Fibroblast of lung (primary cell): Measurements from ENCODE around the gene UAP1L1.

ENCODE experiments used
- EZH2 ChIP-seq: IDR thresholded peaks from 2 replicates; pipeline ENCODE4 v1.5.1; 2012; ENCODE audit warnings: low read length, control low read depth, mild to moderate bottlenecking; ENCODE audit errors: missing control alignments
- TF ChIP-seq, protein P1 (sequence below), 2 donors: IDR thresholded peaks in 1 of 2; conservative IDR thresholded peaks in 1 of 2; 1 replicate in 1 of 2; 2 replicates in 1 of 2; pipeline ENCODE4 v1.5.1; 2011 to 2012; ENCODE audit warnings: low read length in 2 of 2, control low read depth in 1 of 2, inconsistent platforms in 1 of 2, low read depth in 1 of 2, mild to moderate bottlenecking in 1 of 2

DNA sequence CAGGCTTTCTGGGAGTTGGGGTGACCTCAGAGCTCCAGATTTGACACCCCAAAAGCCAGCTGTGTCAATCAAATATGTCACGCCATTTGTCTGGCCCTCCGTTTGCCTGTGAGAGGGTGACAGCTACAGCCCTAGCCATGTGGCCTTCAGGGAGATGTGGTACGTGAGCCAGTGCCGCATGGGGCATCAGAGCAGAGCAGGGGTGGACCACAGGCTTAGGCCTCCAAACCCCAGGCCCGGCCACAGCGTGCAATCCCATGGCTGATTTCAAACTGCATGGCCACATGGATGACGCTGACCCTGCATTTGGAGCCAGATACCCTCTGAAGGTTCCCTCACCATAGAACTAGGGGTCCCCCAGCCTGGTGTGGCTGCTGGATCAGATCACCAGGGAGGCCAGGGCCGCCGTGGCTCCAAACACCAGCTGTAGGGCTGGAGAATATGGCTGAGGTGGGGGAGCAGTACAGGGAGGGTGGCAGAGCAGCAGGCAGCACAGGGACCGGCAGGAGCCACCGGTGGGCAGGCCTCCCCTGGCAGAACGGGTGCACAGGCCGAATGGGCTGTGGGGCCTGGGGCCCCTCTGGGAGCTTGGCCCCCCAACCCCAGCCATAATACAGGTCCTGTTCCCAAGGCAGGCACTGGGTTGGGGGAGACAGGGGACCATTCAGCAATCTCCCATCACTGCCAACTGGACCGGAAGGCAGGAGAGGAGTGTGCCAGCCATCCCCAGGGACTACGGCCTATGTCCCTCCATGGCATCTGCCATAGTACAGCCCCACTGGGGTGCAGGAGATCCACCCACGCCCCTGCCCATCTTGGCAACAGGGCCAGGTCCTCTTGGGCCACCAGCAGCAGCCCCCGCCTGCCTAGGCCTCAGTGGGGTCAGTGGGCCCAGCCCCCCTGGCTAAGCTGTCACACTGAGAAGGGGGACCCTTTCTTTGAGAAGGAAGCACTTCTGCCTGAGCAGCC lies 8.5 kb upstream of the UAP1L1 start:
- TF ChIP-seq, protein P1, sequence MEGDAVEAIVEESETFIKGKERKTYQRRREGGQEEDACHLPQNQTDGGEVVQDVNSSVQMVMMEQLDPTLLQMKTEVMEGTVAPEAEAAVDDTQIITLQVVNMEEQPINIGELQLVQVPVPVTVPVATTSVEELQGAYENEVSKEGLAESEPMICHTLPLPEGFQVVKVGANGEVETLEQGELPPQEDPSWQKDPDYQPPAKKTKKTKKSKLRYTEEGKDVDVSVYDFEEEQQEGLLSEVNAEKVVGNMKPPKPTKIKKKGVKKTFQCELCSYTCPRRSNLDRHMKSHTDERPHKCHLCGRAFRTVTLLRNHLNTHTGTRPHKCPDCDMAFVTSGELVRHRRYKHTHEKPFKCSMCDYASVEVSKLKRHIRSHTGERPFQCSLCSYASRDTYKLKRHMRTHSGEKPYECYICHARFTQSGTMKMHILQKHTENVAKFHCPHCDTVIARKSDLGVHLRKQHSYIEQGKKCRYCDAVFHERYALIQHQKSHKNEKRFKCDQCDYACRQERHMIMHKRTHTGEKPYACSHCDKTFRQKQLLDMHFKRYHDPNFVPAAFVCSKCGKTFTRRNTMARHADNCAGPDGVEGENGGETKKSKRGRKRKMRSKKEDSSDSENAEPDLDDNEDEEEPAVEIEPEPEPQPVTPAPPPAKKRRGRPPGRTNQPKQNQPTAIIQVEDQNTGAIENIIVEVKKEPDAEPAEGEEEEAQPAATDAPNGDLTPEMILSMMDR (conservative IDR thresholded peaks at IDR 0.05 in 1 of 2, IDR thresholded peaks at IDR 0.05 in 1 of 2; ENCODE audit: low read depth in 1 of 2, low read length in 2 of 2) = no peak
- TF ChIP-seq EZH2 = no peak
